ENCODE measurements around the gene FIZ1. TPM values are rescaled to one million over a fixed set of nuclear protein-coding genes. Genes with fewer than 3 reads are reported as not detected.

The FIZ1 gene
- total and polyA plus RNA-seq, 2 of the 4 experiments (the other 2 are of a cell fraction) = 1.3 to 5.9 TPM

GRCh38 chr19:55635334-55635717 lies 36.0 kb upstream of the FIZ1 start:
- Histone ChIP-seq H2BK120ac (ENCODE audit: low read depth, low read length) (0 out of 2 replicates have a peak overlapping the region, but pooled peaks have one; percentile 31), H4K20me1 (ENCODE audit: insufficient read depth, low read length) (0 out of 2 replicates have a peak, but pooled peaks cover 9% of the 10 kb centered on the region), H3K18ac (ENCODE audit: low read depth, low read length) (peak overlapping the region; percentile 66), H3K23ac (ENCODE audit: low read depth, low read length) (peak overlapping the region; percentile 80; the same call in 1 of the 2 replicates), H4K8ac (ENCODE audit: low read depth in 2 of 2, low read length in 2 of 2) (peak overlapping the region; percentile 97 to 99), H3K4me3 (ENCODE audit: insufficient read depth, low read depth, low read length) (peak overlapping the region; percentile 88), H3K79me1 (ENCODE audit: low read depth in 1 of 2, low read length in 2 of 2) (peaks cover 26 to 56% of the 10 kb centered on the region in 2 experiments), H2BK15ac (ENCODE audit: low read depth, low read length) (peak overlapping the region; percentile 40; the same call in 1 of the 3 replicates), H3K9ac (ENCODE audit: low read depth, low read length) (peak overlapping the region; percentile 98), H2BK20ac (ENCODE audit: low read depth, low read length) (peak overlapping the region; percentile 4; the same call in 1 of the 2 replicates), H2BK5ac (ENCODE audit: low read depth, low read length, poor library complexity, severe bottlenecking) (peak overlapping the region; percentile 80), H2AK5ac (ENCODE audit: low read depth, low read length) (peak overlapping the region; percentile 97), H4K91ac (ENCODE audit: insufficient read depth, low read depth, low read length) (peak overlapping the region; percentile 91), H3K56ac (ENCODE audit: extremely low read depth, insufficient read depth, low read length) (peak overlapping the region; percentile 79), H3K4me2 (ENCODE audit: low read depth, low read length) (peak overlapping the region; percentile 98), H3K9me3 (ENCODE audit: control insufficient read depth, insufficient read depth, low read length) (no peaks in the 10 kb centered on the region), H4K5ac (ENCODE audit: low read depth, low read length) (peak overlapping the region; percentile 98), H2AFZ (replicated peaks; ENCODE audit: low read length, poor library complexity) (peak overlapping the region; percentile 38), H2AK9ac (replicated peaks; ENCODE audit: low read depth, low read length, poor library complexity) (peak overlapping the region; percentile 81), H3K9me1 (ENCODE audit: insufficient read depth, low read length) (peaks cover 18% of the 10 kb centered on the region), H3K14ac (replicated peaks; ENCODE audit: low read depth, low read length) (peak overlapping the region; percentile 97), H3K27me3 (ENCODE audit: control insufficient read depth, insufficient read depth, low read length) (no peaks in the 10 kb centered on the region), H3K4me1 (ENCODE audit: control insufficient read depth, insufficient read depth, low read length) (peaks cover 11% of the 10 kb centered on the region), H3K36me3 (ENCODE audit: control insufficient read depth, insufficient read depth, low read length) (peaks cover 4% of the 10 kb centered on the region; the same call in 1 of the 2 replicates), H3K27ac (ENCODE audit: insufficient read depth, low read length) (peak overlapping the region; percentile 92), H3K4ac (ENCODE audit: low read depth, low read length) (peak overlapping the region; percentile 96)
- intact Hi-C loops (cut with micrococcal nuclease) = loop anchor here (10.0 kb wide), 1 partner anchor 429 kb away; no protein-coding TSS in a partner anchor
- 36% methylated on average over 4 of the region's 9 CpGs; no CpG with 5 or more reads in 1 of the 2 experiments for WGBS, 2 experiments (ENCODE audit: extremely low coverage in 2 of 2, insufficient read length in 1 of 2)
- in situ Hi-C loops (cut with MboI; ENCODE audit: low sequenced_read_pairs) = loop anchor here (25.0 kb wide), 2 partner anchors 348 to 523 kb away; partner anchors contain the start of genes BRSK1, HSPBP1 and PPP1R12C
- dilution Hi-C loops (cut with HindIII; ENCODE audit: low sequenced_read_pairs, unreplicated experiment) = no loop called here
- no TSS peak for BruUV-seq (replicated peaks)
- CTCF ChIA-PET = no interaction called here
- ATAC-seq (ENCODE audit: low read depth) = peak; percentile 12; the same call in 1 of the 2 replicates
- POLR2A ChIA-PET (ENCODE audit: unreplicated experiment) = no interaction called here
- TF ChIP-seq POLR2A (IDR thresholded peaks at IDR 0.05; ENCODE audit: low read depth, low read length) (no peak), RCOR1 (IDR thresholded peaks at IDR 0.05; ENCODE audit: insufficient replicate concordance, low read length) (no peak), MAFK (IDR thresholded peaks at IDR 0.05; ENCODE audit: low read depth, low read length) (no peak), NFE2L2 (IDR thresholded peaks at IDR 0.05; ENCODE audit: low read depth, low read length) (no peak), RAD21 (IDR thresholded peaks at IDR 0.05; ENCODE audit: low read length) (no peak), ELK1 (IDR thresholded peaks at IDR 0.05; ENCODE audit: borderline replicate concordance, low read depth, low read length) (no peak), FOS (IDR thresholded peaks at IDR 0.05; ENCODE audit: low read depth, low read length) (no peak), USF2 (IDR thresholded peaks at IDR 0.05; ENCODE audit: low read depth, low read length) (no peak), CHD1 (IDR thresholded peaks at IDR 0.05; ENCODE audit: low read depth, low read length) (no peak)
- no peak for DNase-seq
